CD1c-positive myeloid dendritic cell (primary cell): ENCODE results near the gene KLHDC7B.

Experiments
- DNase-seq: peaks from one replicate; pipeline ENCODE4 v3.0.0-alpha.2; 2016; ENCODE audit errors: extremely low spot score

The KLHDC7B gene

GRCh38 chr22:50595189-50595588, 49.5 kb downstream of the KLHDC7B start:
- DNase-seq: no peak

- DNase-seq: no peak
These were observed 51.4 kb downstream of the KLHDC7B start for GRCh38 chr22:50597097-50597496.

- DNase-seq: peak; percentile 61
These were observed 54.2 kb downstream of the KLHDC7B start for GRCh38 chr22:50599816-50600455.

GRCh38 chr22:50600538-50600937, 54.8 kb downstream of the KLHDC7B start, which contains the start of gene MAPK8IP2:
TSS of gene MAPK8IP2 (plus strand) at chr22:50600793. CDS start at chr22:50600819, 26 bp downstream.
- DNase-seq: peak; percentile 1
